Stomach smooth muscle (tissue), 2 donors: ENCODE measurements around the gene ZNF497.
"Not testable (repeated sequence)": the region's sequence is repeated elsewhere in the genome, so short reads cannot be mapped to it uniquely, and the experiment has no call there.

Source experiments
- H3K27ac ChIP-seq: one replicate; pipeline ENCODE4 v1.7.0; 2013; ENCODE audit warnings: mild to moderate bottlenecking, low read length, inconsistent platforms
- H3K27me3 ChIP-seq, 2 donors: one replicate each; pipeline ENCODE4 v1.7.0; 2013; ENCODE audit warnings: low read length in 2 of 2; ENCODE audit not compliant: insufficient read depth in 2 of 2, control insufficient read depth in 1 of 2
- H3K36me3 ChIP-seq, 2 donors: one replicate each; pipeline ENCODE4 v1.7.0; 2013; ENCODE audit warnings: low read length in 2 of 2; ENCODE audit not compliant: control insufficient read depth in 2 of 2, insufficient read depth in 2 of 2
- H3K4me1 ChIP-seq: one replicate; pipeline ENCODE4 v1.7.0; 2013; ENCODE audit warnings: low read length; ENCODE audit not compliant: control insufficient read depth, insufficient read depth
- H3K4me3 ChIP-seq, 2 donors: one replicate each; pipeline ENCODE4 v1.7.0; 2013; ENCODE audit warnings: low read length in 2 of 2
- H3K9ac ChIP-seq, 2 donors: one replicate each; pipeline ENCODE4 v1.7.0; 2013; ENCODE audit warnings: low read length in 2 of 2, mild to moderate bottlenecking in 1 of 2
- H3K9me3 ChIP-seq, 2 donors: one replicate each; pipeline ENCODE4 v1.7.0; 2013; ENCODE audit warnings: low read length in 2 of 2; ENCODE audit not compliant: control insufficient read depth in 2 of 2
- donor health status: healthy.
- donor health status: Pancreatic carcinoma.

ZNF497 gene

DNA sequence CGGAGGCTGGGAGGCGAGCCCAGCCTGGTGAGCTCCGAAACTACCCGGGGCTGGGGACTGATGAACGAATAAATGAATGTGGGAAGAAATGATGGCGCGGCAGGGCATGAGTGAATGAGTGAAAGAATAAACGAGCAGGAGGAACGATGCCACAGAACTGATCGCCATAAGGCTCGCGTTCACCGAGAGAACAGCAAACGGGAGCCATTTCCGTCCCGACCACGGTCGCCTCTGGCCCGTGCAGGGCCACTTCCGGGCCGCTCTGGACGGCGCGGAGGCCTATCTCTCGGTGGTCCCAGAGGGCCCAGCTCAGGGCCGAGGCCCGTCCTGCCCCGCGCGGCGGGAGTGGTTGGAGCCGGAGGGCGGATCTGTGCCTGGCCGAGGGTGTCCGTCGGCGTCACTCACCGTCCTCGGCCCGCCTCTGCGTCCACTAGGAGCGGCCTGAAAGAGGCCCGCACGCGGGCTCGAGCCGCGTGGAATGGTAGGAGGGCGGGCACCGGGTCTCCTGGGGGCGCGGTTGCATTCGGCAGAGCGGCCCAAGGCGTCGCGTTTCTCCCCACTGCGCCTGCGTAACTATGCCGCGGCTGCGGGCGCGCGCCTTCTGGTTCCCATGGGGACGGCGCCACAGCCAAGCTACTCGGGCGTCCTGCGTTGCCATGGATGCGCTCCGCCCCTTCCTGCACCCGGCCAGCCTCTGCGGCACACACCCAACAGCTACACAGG, at the start of gene ZNF497:
TSS of gene ZNF497 (minus strand) at position 480 of the 723 bp plus-strand sequence. CDS start 5,116 bp downstream, outside the sequence.
- Histone ChIP-seq H3K4me3 (peak within 1 kb of the TSS; percentile 83 to 95), H3K27ac (peak within 1 kb of the TSS; percentile 98), H3K4me1 (peaks cover 6% of the 10 kb centered on the region), H3K36me3 (no peaks in the 10 kb centered on the region), H3K9ac (peak within 1 kb of the TSS; percentile 97 to 98), H3K9me3 (no peaks in the 10 kb centered on the region), H3K27me3 (peaks cover 3 to 6% of the 10 kb centered on the region in 2 donors)

DNA sequence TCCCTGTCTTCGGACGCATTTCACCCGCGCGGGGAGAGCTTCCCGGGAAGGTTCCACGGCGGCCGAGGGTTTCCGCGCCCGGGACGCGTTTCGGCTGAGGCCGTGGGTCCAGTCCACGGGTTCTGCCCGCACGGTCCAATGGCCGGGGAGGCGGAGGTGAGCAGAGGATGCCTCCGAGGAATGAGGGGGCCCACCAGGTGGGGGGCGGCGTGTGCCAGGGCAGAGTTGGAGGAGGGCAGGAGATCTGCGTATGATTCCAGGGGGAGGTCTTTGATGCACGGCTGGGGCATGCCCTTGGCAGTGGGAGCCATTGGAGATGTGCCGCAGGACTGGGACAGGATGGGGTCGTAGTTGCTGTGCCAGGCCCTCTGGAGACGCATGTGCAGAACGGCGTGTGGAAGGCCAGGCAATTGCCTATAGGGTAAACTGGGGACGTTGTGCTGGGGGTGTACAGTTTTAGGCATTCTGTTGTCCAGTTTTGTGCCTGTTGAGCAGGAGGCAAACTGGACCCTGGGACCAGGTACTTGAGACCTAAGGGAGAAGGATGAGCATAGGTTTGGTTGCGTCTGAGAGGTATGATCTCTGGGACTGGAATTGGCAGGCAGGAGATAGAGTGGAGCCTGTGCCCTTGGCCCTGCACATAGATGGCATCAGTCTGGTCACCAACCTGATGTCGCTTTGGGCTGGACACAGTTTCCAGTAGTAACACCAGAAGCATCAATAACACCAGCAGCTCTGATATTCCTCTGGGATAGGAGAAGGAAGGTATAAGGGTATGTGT, 46.6 kb upstream of the ZNF497 start:
- H3K4me1 ChIP-seq: peaks cover 26% of the 10 kb centered on the region
- peak overlapping the region; percentile 82 to 94 for H3K9ac ChIP-seq
- H3K9me3 ChIP-seq: no peaks in the 10 kb centered on the region
- no peaks in the 10 kb centered on the region for H3K27me3 ChIP-seq
- peak overlapping the region; percentile 92 to 93 for H3K4me3 ChIP-seq
- no peaks in the 10 kb centered on the region for H3K36me3 ChIP-seq
- H3K27ac ChIP-seq: peak overlapping the region; percentile 80

DNA sequence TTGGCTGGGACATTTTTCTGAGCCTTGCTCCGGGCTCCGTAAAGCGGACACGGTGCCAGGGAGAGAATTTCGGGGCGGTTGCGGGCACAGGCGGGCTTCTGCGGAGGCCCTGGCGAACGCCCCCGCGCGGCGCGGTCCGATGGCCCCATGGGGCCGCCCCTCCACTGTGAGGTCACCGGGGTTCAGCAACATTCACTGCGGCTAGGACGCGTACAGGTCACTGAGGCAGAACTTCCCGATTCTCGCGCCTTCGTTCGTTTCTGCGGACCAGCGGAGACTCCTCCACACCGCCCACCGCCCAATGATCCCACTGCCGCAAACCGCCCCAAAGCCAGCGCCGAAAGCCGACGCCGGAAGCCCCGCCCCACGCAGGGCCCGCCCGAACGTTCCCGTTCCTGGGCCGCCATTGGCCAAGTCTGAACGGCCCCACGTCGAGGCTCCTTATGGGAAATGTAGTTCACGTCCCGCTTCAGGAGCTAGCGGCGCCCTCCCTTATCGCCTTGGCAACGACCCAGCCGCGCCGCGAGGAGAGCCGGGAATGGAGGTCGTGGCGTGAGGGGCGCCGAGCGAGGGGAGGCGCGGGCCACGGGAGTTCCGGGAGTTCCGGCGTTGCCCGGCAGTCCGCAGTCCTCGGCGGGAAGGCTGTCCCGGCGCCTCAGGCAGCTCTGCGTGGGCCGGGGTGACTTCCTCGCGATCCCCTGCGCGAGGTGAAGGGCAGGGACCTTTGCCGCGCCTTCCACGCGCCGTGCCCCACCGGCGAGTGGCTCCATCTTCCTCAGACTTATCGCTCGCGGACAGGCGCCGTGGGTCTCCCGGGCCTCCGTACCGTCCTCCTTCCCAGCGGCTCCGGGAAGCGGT, 45.8 kb upstream of the ZNF497 start, which contains the start of gene ZNF584:
TSS of gene ZNF584 (plus strand) at position 498 of the 858 bp plus-strand sequence. CDS start 499 bp downstream, outside the sequence.
- Histone ChIP-seq H3K27me3 (no peaks in the 10 kb centered on the region), H3K9ac (peak within 1 kb of the TSS; percentile 93 to 94), H3K36me3 (no peaks in the 10 kb centered on the region), H3K4me1 (peaks cover 26% of the 10 kb centered on the region), H3K27ac (peak within 1 kb of the TSS; percentile 80), H3K4me3 (peak within 1 kb of the TSS; percentile 92 to 93), H3K9me3 (no peaks in the 10 kb centered on the region)

DNA sequence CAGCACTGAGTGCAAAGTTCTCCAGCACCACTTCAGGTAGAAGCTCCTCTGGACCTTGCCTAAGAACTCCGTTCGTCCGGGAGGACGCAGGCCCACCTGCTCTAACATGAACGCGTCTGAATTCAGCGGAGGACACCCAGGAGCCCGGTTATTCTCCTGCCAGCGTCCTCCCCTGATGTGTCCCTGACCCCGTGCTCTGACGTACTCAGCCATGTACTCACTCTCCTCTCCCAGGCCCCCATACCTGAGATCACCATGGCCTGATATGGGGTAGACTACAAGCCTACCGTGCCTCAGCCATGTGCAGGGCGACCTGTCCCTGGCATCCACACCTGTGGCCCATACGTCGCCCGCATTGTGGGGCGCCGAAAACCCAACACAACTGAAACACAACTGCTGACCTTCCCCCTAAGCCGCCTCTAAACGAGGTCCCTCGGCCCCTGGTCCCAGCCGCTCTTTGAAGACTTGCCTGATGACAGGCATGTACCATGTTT, 45.2 kb upstream of the ZNF497 start:
- Histone ChIP-seq H3K36me3 (no peaks in the 10 kb centered on the region), H3K27me3 (no peaks in the 10 kb centered on the region), H3K4me3 (peak overlapping the region; percentile 92 to 93), H3K9ac (peak overlapping the region; percentile 93 to 94), H3K4me1 (peaks cover 26% of the 10 kb centered on the region), H3K9me3 (no peaks in the 10 kb centered on the region), H3K27ac (peak overlapping the region; percentile 80)

DNA sequence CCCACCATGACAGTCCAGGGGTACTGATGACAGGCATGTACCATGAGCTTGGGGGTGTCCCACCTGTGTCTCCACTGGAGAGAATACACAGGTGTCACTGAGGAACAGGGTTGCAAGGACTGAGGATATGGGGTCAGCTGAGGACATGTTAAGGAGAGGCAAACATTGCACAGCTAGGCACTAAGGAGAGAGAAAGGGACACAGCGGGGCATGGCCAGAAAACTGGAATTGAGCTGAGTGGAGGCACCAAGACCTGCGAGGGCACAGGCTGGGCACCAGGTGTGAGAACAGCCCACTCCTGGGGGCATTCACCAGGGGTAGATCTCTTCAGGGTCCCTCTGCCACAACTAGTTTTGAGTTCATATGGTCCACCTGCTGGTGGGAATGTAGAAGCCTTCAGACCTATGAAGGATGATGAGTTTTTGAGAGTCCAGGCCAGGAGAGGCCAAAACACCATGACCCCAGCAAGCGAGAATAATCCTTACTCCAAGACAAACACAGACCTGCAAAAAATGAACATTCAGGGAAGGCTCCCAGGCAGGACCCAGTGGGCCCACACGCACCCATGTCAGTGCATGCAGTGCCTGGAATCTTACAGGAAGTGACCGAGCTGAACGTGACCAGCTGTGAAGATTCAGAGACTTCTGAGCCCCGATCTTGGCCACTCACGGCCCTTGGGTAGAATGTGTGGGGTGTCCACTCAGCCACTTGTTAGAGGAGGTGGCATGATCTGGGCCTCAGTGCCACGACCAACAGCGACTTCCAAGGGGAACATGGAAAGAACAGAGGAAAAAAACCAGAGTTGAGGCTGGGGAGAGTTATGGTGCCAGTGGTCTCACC, 44.5 kb upstream of the ZNF497 start:
- Histone ChIP-seq H3K27ac (peak overlapping the region; percentile 80), H3K4me3 (peak overlapping the region; percentile 92 to 93)

DNA sequence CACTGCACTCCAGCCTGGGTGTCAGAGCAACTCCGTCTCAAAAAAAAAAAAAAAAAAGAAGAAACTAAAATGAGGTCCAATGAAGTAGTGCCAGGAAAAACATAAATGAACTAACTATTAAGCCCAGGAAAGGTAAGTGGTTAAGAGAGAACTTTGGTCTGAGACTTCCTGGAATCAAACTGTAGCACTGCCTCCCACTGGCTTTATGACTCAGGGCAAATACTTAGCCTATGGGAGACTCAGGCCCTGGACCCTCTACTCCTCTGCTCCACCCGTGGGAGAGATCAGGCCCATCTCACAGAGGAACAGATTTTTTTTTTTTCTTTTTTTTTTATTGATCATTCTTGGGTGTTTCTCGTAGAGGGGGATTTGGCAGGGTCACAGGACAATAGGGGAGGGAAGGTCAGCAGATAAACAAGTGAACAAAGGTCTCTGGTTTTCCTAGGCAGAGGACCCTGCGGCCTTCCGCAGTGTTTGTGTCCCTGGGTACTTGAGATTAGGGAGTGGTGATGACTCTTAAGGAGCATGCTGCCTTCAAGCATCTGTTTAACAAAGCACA, 41.4 kb upstream of the ZNF497 start:
- H3K4me3 ChIP-seq, H3K9me3 ChIP-seq, H3K27me3 ChIP-seq, H3K36me3 ChIP-seq, H3K9ac ChIP-seq, H3K27ac ChIP-seq: not testable (repeated sequence)
- H3K4me1 ChIP-seq: peaks cover 32% of the 10 kb centered on the region

More for the DNA sequence above, 44.5 kb upstream of the ZNF497 start:
- Histone ChIP-seq H3K9me3 (no peaks in the 10 kb centered on the region), H3K36me3 (no peaks in the 10 kb centered on the region), H3K27me3 (no peaks in the 10 kb centered on the region), H3K9ac (peak overlapping the region in 1 of 2 donors; percentile 93), H3K4me1 (peaks cover 27% of the 10 kb centered on the region)

DNA sequence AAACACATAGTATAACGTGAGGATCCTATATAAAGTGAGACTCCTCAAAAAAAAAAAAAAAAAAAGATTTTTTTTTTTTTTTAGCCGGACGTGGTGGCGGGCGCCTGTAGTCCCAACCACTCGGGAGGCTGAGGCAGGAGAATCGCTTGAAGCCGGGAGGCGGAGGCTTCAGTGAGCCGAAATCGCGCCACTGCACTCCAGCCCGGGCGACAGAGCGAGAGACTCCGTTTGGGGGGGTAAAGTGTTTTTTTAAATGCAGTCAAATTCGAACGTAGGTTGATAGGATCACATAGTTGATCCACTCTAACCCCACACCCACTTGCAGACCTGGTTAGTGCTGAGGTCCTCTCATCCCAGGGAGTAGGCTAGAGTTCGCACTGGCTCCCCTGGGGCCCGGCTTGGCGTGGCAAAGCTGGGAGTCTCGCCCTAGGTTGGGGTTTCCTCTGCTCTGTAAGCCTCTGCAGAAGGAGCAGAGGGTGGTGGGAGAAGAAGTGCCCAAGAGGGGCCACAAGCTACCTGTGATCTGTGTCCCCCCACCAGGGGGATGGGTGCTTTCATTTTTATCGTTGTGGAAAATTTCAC, 39.4 kb upstream of the ZNF497 start:
- Histone ChIP-seq H3K27ac (no peak overlapping the region), H3K4me3 (peak overlapping the region; percentile 67 to 87), H3K9ac (peak overlapping the region in 1 of 2 donors; percentile 67), H3K27me3 (peaks cover 10 to 14% of the 10 kb centered on the region in 2 donors), H3K36me3 (no peaks in the 10 kb centered on the region), H3K4me1 (peaks cover 19% of the 10 kb centered on the region), H3K9me3 (no peaks in the 10 kb centered on the region)

DNA sequence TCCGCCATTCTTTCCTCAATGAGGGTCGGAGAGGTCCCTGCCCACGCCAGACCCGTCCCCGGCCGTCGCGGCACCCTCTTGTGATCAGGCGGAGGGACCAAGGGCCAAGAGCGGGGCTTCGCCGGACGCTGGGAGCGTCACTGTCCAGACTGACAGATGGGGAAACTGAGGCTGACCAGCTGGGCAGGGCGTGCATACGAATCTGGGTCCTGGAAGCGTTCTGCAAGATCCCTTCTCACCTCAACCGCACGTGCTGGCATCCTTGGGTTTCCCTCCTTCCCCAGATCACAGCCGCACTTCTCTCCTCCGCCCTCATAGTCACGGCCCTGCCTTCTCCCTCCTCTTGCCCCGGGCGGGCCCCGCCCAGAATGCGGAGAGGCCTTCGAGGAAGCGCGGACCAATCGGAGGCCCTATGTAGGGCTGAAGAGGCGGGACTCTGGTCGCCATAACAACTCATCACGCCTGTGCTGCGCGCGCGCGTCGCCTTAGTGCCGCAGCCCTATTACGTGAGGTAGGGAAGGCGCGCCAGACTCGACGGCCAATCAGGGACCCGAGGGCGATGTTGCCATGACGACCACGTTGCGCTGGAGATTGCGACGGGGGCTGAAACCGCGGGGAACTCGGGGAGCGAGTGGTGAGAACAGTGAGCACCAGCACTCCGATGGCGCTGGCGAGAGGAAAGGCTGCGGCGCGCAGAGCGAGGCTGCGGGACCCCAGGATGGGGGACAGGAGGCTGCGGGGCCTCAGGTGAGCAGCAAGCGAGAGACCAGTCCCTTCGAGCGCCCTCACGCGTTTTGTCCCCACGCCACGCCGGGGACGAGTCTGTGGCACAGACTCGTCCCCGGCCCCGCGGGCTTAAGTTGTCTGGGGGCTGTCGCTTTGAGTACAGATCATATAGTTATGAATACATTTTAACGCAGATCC, 38.6 kb upstream of the ZNF497 start:
- peak overlapping the region; percentile 87 to 96 for H3K4me3 ChIP-seq
- no peak overlapping the region for H3K27ac ChIP-seq
- peaks cover 15 to 16% of the 10 kb centered on the region in 2 donors for H3K27me3 ChIP-seq
- no peaks in the 10 kb centered on the region for H3K36me3 ChIP-seq
- no peaks in the 10 kb centered on the region for H3K9me3 ChIP-seq
- peak overlapping the region; percentile 67 to 79 for H3K9ac ChIP-seq
- H3K4me1 ChIP-seq: peaks cover 17% of the 10 kb centered on the region
